ENCODE results near the gene BSCL2.
"Not testable (repeated sequence)": the region's sequence is repeated elsewhere in the genome, so short reads cannot be mapped to it uniquely, and the experiment has no call there.

Gene BSCL2

GRCh38 chr11:62707277-62707861, at the start of gene BSCL2, which contains the start of gene GNG3:
Gene BSCL2 (minus strand): TSS chr11:62707424. CDS start chr11:62707195, 229 bp downstream.
Gene GNG3 (plus strand): TSS chr11:62707676. CDS start chr11:62708296, 620 bp downstream.
- DNase-seq (ENCODE audit: low spot score) = peak; percentile 23

DNA sequence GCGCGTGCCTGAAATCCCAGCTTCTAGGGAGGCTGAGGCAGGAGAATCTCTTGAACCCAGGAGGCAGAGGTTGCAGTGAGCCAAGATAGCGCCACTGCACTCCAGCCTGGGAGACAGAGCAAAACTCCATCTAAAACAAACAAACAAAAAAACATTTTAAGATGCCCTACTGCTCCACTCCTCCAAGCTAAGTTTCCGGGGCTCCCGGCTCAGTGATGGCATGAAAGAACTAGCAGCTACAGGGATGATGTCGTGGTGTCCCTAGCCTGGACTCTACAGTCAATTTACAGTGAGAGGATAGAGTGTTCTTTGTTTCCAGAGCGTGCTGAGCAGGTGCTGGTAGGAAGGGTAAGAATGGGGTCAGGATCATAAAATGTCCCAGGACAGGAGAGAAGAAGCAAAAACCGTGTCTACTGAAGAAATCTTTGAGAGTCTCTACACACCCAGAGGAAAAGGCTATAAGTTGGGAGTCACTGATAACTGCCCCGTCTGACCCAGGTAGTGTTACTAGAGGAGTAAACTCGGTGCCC, 47.9 kb upstream of the BSCL2 start:
- DNase-seq (ENCODE audit: low spot score) = no peak

DNA sequence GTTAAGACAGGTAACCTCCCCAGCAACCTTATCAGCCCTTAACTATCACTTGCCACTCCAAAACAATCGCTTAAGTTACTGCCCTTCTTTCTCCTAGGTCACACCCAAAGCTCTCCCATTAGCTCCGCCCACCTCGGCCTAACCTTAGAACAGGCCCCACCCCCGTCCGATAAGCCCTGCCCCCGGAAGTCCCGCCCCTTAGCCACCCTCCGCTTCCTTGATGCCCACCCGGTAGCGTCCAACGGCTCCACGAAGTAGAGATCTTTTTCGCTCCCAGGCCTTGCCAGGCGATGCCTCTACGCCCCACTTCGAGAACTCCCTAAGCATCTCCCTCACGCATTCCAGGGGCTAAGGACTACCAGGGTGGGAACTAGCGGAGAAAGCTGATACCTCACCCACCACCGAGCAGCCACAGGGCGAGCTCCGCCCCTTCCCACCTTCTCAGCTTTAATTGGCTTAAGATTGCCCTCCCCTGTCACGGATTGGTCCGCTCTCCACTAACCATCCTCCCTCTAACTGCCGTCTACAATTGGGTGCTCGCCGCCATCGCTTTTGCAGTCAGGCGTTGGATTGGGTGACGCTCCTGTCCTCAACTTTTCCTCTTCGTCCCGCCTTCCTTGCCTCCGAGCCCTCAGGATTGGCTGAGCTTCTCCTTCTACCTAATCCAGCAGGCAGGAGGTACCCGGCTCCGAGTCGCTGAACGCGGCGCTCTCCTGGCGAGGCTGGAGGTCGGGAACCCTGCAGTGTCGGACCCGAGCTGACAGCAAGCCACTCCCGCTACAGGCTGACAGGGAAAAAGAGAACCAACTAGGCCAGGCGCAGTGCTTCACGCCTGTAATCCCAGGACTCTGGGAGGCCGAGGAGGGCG, 46.7 kb upstream of the BSCL2 start, which contains the start of gene ZBTB3:
ZBTB3 (minus strand) TSS at position 425 of the 868 bp plus-strand sequence. CDS start 496 bp downstream, outside the sequence.
- peak; percentile 99 for DNase-seq (ENCODE audit: low spot score)

GRCh38 chr11:62752994-62753735, 45.9 kb upstream of the BSCL2 start:
- no peak for DNase-seq (ENCODE audit: low spot score)

DNA sequence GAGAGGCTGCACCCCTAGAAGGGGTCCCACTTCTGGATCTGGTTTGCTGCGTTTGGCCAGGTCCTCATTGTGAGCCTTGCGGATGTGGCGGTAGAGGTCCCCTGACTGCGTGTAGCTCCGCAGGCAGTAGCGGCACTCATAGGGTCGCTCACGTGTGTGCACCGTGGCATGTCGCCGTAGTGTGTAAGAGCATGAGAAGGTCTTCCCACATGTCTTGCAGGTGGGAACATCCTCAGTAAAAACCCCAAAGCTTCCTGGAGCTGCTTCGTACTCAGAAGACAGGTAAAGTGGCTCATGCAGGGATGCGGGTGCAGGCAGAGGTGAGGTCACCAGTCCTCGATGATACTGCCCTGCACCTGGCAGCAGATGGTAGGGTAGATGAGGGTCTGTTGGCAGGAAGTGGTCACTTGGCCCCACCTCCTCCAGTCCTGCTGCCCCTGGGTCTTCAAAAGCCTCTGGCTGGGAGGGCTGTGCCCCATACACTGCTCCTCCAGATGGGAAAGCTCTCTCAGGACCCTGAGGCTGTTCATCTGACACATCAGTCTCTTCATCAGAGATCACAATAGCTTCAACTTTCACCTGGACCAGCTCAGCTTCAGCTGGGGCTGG, 45.1 kb upstream of the BSCL2 start:
- DNase-seq (ENCODE audit: low spot score) = no peak

GRCh38 chr11:62749931-62750330, 42.7 kb upstream of the BSCL2 start:
- DNase-seq (ENCODE audit: low spot score) = not testable (repeated sequence)

- no peak for DNase-seq (ENCODE audit: low spot score)
Observed at GRCh38 chr11:62747475-62748160, 40.4 kb upstream of the BSCL2 start.

DNA sequence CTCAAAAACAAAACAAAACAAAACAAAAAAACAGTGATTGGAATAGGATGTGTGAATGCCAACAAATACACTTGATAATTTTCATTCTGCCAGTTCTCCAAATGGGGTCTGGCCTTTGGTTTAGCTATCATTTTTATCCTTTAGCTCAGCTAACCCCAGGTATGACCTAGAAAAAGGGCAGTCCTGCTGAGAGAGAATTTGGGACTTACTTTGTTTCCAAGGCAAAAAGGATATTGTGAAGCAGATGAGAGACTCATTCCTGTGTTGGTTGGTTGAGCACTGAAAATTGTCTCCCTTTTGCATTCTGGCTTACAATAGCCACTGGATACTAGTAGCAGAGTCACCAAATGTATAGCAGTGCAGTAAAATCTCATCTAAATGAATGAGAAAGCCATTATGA, 30.0 kb upstream of the BSCL2 start:
- no peak for DNase-seq (ENCODE audit: low spot score)

- DNase-seq (ENCODE audit: low spot score) = peak; percentile 60
Observed at GRCh38 chr11:62732830-62733229, 25.6 kb upstream of the BSCL2 start.

DNA sequence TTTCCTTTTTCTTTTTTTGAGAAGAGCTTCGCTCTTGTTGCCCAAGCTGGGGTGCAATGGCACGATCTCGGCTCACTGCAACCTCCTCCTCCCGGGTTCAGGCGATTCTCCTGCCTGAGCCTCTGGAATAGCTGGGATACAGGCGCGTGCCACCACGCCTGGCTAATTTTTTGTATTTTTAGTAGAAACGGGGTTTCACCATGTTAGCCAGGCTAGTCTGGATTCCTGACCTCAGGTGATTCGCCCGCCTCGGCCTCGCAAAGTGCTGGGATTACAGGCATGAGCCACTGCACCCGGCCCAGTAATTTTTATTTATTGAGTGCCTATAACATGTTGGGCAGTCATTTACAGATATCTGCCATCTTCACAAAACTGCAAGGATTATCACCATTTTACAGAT, 22.9 kb upstream of the BSCL2 start:
- not testable (repeated sequence) for DNase-seq (ENCODE audit: low spot score)

GRCh38 chr11:62728171-62728988, 21.2 kb upstream of the BSCL2 start, which contains the start of gene TTC9C:
Gene TTC9C (plus strand): TSS chr11:62728486. CDS start chr11:62728849, 363 bp downstream.
- DNase-seq (ENCODE audit: low spot score) = peak; percentile 91

GRCh38 chr11:62727872-62728170, 20.6 kb upstream of the BSCL2 start:
- DNase-seq (ENCODE audit: low spot score) = peak; percentile 98

DNA sequence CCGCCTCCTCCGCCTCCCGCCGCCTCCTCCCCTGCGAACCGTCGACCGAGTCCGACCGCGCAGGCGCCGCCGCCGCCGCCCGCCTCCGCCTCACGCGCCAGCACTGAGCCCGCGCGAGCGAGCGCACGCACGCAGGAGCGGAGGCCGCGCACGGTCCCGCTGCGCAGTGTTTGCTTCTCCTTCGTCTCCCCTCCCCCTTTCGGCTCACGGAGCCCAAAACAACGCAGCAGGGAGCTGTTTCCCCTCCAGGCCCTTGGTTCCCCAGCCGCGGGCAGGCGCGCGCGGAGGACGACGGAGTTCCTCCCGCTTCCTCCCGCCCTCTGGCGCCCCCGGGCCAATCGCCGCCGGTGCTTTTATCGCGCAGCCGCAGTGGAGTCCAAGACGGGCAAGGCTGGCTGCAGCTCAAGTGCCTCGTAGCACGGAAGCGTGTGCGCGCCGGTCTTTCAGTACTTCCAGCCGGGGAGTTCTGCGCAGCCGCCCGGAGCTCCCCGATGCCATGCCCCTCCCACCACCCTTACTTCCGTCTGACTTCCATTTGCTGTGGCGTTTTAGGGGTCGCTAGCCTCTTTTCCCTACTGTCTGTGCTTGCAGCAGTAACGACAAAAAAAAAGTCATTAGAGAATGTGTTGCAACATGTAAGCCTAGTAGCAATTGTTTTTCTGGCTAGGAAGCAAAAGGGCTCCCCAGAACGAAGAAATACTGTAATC, 20.1 kb upstream of the BSCL2 start, which contains the start of gene HNRNPUL2:
HNRNPUL2 (minus strand) TSS at position 293 of the 707 bp plus-strand sequence. CDS start 301 bp downstream, outside the sequence.
- peak; percentile 98 for DNase-seq (ENCODE audit: low spot score)

DNA sequence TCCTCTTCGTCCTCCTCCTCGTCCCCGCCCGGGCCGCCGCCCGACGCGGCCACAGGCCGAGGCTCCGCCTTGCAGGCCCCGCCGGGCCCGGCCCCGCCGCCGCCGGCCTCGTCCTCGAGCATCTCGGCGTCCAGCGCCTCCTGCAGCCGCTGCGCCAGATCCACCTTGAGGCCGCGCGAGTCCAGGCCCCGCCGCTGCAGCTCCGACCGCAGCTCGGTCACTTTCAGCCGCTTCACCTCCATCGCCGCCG, 19.6 kb upstream of the BSCL2 start:
- DNase-seq (ENCODE audit: low spot score) = no peak

- peak; percentile 17 for DNase-seq (ENCODE audit: low spot score)
Observed at GRCh38 chr11:62726156-62726914, 19.1 kb upstream of the BSCL2 start.

- no peak for DNase-seq (ENCODE audit: low spot score)
Observed at GRCh38 chr11:62725646-62726045, 18.4 kb upstream of the BSCL2 start.

GRCh38 chr11:62724171-62724570, 16.9 kb upstream of the BSCL2 start:
- DNase-seq (ENCODE audit: low spot score) = no peak

DNA sequence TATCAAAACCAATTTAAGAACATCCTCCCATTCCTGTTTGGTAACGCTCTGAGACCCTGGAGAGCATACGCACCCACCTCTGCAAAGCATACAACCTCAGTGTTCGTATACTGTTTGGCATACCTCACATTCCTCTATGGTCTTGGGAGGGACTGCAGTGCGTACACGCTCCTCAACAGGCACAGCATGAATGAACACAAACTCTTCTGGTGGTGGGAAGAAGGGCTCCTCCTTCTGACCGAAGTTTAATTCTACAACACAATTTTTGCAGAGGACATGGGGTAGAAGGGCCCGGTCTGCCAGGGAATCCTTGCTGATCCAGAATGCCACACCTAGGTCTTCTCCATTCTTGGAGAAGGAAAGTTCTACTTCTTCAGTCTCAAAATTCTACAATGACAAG, 14.8 kb upstream of the BSCL2 start:
- DNase-seq (ENCODE audit: low spot score) = no peak

Data from hematopoietic multipotent progenitor cell treated with erythropoietin and hydrocortisone succinate and interleukin-3 and kit ligand, for 15 days (in vitro differentiated cells).